Omental fat pad (tissue), 4 donors: ENCODE results near the gene PIK3R1. TPM values are rescaled to one million over a fixed set of nuclear protein-coding genes. Genes with fewer than 3 reads are reported as not detected.

Source experiments
- ATAC-seq: fragments of 150-250 bp; one replicate; pipeline ENCODE4 v1.9.1; 2016; ENCODE audit warnings: mild to moderate bottlenecking, moderate library complexity; ENCODE audit not compliant: low FRiP score
- DNase-seq: peaks from one replicate; pipeline ENCODE4 v3.0.0-alpha.2; 2019; ENCODE audit warnings: low spot score
- total RNA-seq, 4 donors: library from RNA; depleted of rRNA; stranded (reverse); fragments of >200 nt; gene quantifications; one replicate each; pipeline ENCODE4 v1.1.0, GENCODE V29; 2016
- TF ChIP-seq, protein P1 (sequence below), 3 donors: fragments of 450-650 bp; IDR thresholded peaks; one replicate each; pipeline ENCODE4 v1.5.1; 2016 to 2017; ENCODE audit warnings: antibody characterized with exemption in 3 of 3, mild to moderate bottlenecking in 3 of 3, moderate library complexity in 2 of 3

The PIK3R1 gene
- total RNA-seq, 4 donors from 2014 or later: 90.5 to 188 (median 148) TPM

DNA sequence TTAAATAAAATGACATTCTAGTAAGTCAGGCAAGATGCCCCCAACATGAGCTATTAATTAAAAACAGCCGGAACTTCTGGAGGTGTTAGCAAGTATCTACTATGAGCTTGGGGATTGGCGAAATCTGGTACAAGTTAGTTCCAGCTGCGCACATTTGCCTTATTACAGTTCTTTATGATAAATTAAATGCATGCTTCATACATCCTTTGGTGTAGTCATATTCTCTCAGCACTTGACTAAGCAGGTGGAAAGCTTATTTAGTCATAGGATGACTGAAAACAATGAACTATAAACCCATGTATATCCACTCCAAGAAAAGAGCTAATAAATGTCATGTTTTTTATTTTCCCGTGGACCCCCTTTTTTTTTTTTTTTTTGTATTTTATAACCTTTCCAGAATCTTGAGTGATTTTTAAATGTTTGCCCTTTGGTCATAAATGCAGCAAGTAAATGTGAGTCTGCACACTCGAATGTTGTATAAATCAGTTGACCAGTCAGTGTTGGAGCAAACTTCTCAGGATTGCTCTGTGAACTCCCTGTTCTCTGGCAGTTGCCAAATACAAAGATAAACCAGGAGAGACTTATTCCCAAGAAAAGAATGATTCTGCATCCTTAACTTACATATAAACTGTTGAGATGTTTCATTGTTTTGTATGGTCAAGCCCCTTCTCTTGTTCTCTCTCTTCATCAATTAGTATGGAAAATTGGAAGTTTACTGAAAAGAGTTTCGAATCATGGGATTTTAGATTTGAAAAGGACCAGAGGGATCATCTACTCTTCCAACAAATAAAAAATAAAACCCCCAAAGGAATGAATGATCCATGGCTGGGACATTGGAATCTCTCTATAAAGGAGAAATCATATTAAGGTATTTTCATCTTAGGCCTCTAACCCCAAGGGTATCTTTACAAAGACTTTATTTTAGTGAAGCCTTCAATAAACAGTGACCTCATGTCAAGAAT, 38.3 kb downstream of the PIK3R1 start:
- TF ChIP-seq, protein P1, sequence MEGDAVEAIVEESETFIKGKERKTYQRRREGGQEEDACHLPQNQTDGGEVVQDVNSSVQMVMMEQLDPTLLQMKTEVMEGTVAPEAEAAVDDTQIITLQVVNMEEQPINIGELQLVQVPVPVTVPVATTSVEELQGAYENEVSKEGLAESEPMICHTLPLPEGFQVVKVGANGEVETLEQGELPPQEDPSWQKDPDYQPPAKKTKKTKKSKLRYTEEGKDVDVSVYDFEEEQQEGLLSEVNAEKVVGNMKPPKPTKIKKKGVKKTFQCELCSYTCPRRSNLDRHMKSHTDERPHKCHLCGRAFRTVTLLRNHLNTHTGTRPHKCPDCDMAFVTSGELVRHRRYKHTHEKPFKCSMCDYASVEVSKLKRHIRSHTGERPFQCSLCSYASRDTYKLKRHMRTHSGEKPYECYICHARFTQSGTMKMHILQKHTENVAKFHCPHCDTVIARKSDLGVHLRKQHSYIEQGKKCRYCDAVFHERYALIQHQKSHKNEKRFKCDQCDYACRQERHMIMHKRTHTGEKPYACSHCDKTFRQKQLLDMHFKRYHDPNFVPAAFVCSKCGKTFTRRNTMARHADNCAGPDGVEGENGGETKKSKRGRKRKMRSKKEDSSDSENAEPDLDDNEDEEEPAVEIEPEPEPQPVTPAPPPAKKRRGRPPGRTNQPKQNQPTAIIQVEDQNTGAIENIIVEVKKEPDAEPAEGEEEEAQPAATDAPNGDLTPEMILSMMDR (IDR thresholded peaks at IDR 0.05): no peak
- DNase-seq (no peak), ATAC-seq (no peak)

DNA sequence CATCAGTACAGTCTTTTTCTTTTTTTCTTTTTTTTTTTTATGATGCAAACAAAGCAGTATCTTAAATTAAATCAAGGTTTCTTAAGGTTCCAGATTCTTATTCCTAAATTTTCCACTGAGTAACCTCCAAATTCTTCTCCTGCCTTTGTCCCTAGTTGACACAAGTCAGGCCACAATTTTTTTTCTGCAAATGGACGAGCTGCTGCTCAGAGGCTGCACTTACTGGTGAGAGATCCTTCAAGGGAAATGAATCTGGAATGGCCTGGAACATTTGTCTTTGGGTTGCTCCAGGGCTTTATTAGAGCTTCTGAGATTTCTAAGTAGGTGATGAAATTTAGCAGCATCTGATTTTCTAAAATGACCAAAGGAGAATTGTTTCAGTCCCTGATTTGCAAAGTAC, 39.3 kb downstream of the PIK3R1 start:
- DNase-seq (no peak), ATAC-seq (no peak)
- TF ChIP-seq, protein P1 (IDR thresholded peaks at IDR 0.05): no peak

DNA sequence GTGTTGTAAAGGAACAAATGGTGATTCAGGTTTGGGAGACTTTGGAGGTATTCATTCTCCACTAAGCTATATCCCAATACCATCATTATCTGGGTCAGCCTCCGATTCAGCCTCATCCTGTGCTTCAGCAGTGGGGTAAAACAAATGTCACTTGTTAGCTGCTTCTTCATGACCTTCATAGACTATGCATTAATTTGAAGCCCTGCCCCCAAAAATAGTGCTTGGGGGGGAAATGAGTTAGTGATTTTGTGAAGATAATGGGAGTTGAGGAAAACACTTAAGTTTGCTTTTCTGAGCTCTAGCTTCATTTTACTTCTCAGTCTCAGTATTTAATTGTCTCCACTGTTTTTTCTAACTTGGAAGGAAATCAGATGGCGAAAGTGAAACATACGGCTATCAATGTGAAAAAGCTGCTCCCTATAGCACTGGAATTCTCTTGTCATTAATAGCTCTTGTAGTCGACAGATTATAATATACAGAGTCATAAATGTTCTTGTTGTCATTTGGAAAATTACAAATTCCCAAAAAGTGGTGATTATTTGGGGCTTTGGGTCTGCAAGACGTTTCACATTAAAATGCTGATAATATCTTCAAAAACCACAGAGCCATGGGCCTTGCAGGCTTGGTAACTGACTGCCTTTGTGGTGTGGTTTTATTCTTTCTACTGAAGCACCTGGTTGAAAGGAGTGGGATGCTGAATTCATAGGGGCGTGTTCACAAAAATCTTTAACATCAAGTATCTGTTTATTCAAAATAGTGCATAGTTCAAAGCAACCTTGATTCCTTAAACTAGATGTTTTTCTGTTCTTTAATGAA, 40.0 kb downstream of the PIK3R1 start:
- no peak for DNase-seq
- TF ChIP-seq, protein P1 (IDR thresholded peaks at IDR 0.05): no peak
- no peak for ATAC-seq

DNA sequence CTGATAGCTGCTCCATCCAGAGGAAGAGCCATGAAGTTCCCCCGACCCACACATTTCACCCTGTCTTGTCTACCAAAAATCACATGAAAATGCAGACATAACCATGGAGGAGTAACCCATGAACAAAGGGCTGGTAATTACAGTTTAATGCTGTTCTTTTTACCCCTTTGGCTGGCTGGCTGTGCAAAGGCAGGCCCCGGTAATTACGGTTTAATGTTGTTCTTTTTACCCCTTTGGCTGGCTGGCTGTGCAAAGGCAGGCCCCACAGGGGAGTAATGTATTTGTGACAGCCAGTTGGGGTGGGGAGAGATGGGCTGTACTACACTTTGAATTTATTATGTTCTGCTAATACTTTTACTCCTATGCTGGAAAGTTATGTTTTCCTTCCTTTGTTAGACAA, 41.7 kb downstream of the PIK3R1 start:
- DNase-seq: no peak
- ATAC-seq: no peak

DNA sequence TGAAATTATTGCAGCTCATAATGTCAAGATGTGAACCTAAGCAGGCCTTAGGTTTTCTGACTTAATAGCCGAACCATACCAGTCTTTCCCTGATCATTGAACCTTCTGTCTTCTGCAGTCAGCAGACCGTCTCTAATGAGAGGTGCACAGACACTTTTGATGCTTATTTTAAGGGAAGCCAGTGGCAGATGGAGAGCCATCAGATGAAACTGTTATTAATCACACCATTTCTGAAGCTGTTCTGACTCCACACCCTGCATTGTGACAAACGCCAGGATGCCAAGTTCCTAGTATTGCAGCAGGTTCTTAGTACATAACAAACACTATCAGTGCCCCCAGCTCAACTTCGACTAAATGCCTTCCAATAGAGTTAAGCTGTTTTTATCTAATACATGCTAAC, 43.0 kb downstream of the PIK3R1 start:
- no peak for ATAC-seq
- DNase-seq: no peak
- TF ChIP-seq, protein P1 (IDR thresholded peaks at IDR 0.05): no peak

More for the DNA sequence above, 41.7 kb downstream of the PIK3R1 start:
- TF ChIP-seq, protein P1 (IDR thresholded peaks at IDR 0.05): no peak

DNA sequence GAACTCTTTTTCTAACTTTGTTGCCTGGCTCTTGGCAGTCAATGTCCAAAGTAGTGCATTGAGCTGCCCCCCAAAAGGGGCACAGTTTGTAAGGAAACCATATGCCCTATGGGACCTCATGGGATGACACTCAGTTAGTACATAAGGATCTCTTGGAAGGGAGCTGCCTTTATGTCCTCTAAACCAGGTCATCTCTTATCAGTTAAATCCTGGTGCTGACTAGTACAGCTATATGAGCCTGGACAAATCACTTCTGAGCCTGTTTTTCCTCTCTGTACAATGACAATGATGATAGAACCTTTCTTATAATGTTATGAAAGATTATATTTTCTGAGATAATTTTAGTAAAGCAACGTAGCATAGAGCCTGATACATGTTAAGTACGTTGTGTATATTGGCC, 44.1 kb downstream of the PIK3R1 start:
- TF ChIP-seq, protein P1 (IDR thresholded peaks at IDR 0.05): no peak
- ATAC-seq (no peak), DNase-seq (no peak)
